Ovary (tissue), 9 donors: ENCODE measurements around the gene HBD. TPM values are rescaled to one million over a fixed set of nuclear protein-coding genes. Genes with fewer than 3 reads are reported as not detected.

Experiments
- DNase-seq, 5 donors: peaks; one replicate each; pipeline ENCODE4 v3.0.0-alpha.2; 2019 to 2020
- H3K27ac ChIP-seq, 2 donors: fragments of 200-600 bp; one replicate each; pipeline versions ENCODE4 v1.5.1 to v1.8.0; 2019 to 2022
- H3K27me3 ChIP-seq: fragments of 200-600 bp; one replicate; pipeline ENCODE4 v1.8.0; 2022
- H3K36me3 ChIP-seq: fragments of 200-600 bp; sonication (generic); one replicate; pipeline ENCODE4 v1.5.1; 2019
- H3K4me1 ChIP-seq: one replicate; pipeline ENCODE4 v1.8.1; 2013; ENCODE audit warnings: mild to moderate bottlenecking, moderate library complexity; ENCODE audit not compliant: insufficient read depth
- H3K4me3 ChIP-seq: fragments of 200-600 bp; sonication (generic); one replicate; pipeline ENCODE4 v1.5.1; 2017
- H3K9me3 ChIP-seq, 2 donors: fragments of 200-600 bp in 1 of 2; sonication (generic) in 1 of 2; one replicate each; pipeline versions ENCODE4 v1.5.1 to v1.8.1; 2013 to 2019; ENCODE audit warnings: mild to moderate bottlenecking in 1 of 2, moderate library complexity in 1 of 2
- EP300 ChIP-seq: sonication (generic); formaldehyde crosslinking; IDR thresholded peaks from one replicate; pipeline ENCODE4 v1.6.1; 2017; ENCODE audit warnings: antibody characterized with exemption
- POLR2A ChIP-seq: fragments of 450-650 bp; IDR thresholded peaks from one replicate; pipeline ENCODE4 v1.6.1; 2017; ENCODE audit warnings: antibody characterized with exemption, mild to moderate bottlenecking, moderate library complexity
- WGBS, 3 donors: extraction: QIAGEN DNeasy Blood & Tissue Kit in 1 of 3; methylation state at CpG; one replicate each; pipeline versions ENCODE4 v1.1.5 to v1.1.7; 2013 to 2017; 5-methylcytosine and 5-hydroxymethylcytosine counted together
- intact Hi-C, 4 donors: fragments of 100-400 bp; cut with DNase I; formaldehyde crosslinking; loops; one replicate each; pipeline versions ENCODE4 v1.11.0 to v1.15.1; 2022 to 2023
- polyA plus RNA-seq, 2 donors: library from polyadenylated mRNA; stranded (reverse); fragments of 200-250 nt in 1 of 2; fragments of 350-450 nt in 1 of 2; fragmentation: Illumina TruSeq in 1 of 2; extraction: RNeasy Lipid Tissue Mini Kit (QIAGEN cat#74804) in 1 of 2; gene quantifications; one replicate each; pipeline ENCODE4 v1.2.3, GENCODE V29; 2013 to 2014
- total RNA-seq, 7 donors: library from RNA; depleted of rRNA in 2 of 7; stranded (reverse); fragments of >200 nt in 2 of 7; fragmentation: NEBNext Ultra II Directional in 3 of 7; extraction: Animal tissue kit (Norgen Biotek cat#: 25700) in 3 of 7; gene quantifications; one replicate each; pipeline versions ENCODE4 v1.1.0 to v1.2.4, GENCODE V29; 2016 to 2023
- TF ChIP-seq, protein P1 (sequence below), 3 donors: fragments of 450-650 bp in 2 of 3; fragments of 200-600 bp in 1 of 3; IDR thresholded peaks; one replicate each; pipeline versions ENCODE4 v1.5.1 to v1.8.0; 2016 to 2022; ENCODE audit warnings: antibody characterized with exemption in 3 of 3, mild to moderate bottlenecking in 1 of 3
- donor health status: DM: no; HTN: no; CAD: no; lungs with moderate emphysema.
- donor health status: DM: no; HTN: no; CAD: no.
- donor health status: Bipolar disorder and iron deficiency.
- donor health status: DM: yes; HTN: yes; CAD: no.
- donor health status: DM: no; HTN: no; CAD: no.
- donor health status: DM: yes; HTN: yes; CAD: no.

Gene HBD
- total and polyA plus RNA-seq, 9 donors: 2.4 to 3.2 TPM; not detected in 7

- 97 to 100% (median 98%) methylated on average over 2 of the region's 2 CpGs for WGBS, 3 donors
- Histone ChIP-seq H3K27ac (no peak overlapping the region), H3K4me1 (no peaks in the 10 kb centered on the region), H3K9me3 (no peaks in the 10 kb centered on the region), H3K4me3 (no peak overlapping the region), H3K27me3 (no peaks in the 10 kb centered on the region), H3K36me3 (no peaks in the 10 kb centered on the region)
- DNase-seq: no peak
- intact Hi-C loops: no loop called here
- TF ChIP-seq, protein P1, sequence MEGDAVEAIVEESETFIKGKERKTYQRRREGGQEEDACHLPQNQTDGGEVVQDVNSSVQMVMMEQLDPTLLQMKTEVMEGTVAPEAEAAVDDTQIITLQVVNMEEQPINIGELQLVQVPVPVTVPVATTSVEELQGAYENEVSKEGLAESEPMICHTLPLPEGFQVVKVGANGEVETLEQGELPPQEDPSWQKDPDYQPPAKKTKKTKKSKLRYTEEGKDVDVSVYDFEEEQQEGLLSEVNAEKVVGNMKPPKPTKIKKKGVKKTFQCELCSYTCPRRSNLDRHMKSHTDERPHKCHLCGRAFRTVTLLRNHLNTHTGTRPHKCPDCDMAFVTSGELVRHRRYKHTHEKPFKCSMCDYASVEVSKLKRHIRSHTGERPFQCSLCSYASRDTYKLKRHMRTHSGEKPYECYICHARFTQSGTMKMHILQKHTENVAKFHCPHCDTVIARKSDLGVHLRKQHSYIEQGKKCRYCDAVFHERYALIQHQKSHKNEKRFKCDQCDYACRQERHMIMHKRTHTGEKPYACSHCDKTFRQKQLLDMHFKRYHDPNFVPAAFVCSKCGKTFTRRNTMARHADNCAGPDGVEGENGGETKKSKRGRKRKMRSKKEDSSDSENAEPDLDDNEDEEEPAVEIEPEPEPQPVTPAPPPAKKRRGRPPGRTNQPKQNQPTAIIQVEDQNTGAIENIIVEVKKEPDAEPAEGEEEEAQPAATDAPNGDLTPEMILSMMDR (IDR thresholded peaks at IDR 0.05): no peak
- no peak for TF ChIP-seq EP300
- TF ChIP-seq POLR2A: no peak
These were observed 1.5 kb downstream of the HBD start for GRCh38 chr11:5232821-5233220.

- WGBS, 3 donors: 56 to 62% (median 61%) methylated on average over 3 of the region's 3 CpGs
- no peaks in the 10 kb centered on the region for H3K9me3 ChIP-seq
- intact Hi-C loops: no loop called here
- no peak overlapping the region for H3K4me3 ChIP-seq
- TF ChIP-seq, protein P1 (IDR thresholded peaks at IDR 0.05): no peak
- TF ChIP-seq EP300 (no peak), POLR2A (no peak)
- H3K27ac ChIP-seq: no peak overlapping the region
- H3K36me3 ChIP-seq: no peaks in the 10 kb centered on the region
- H3K27me3 ChIP-seq: no peaks in the 10 kb centered on the region
- no peaks in the 10 kb centered on the region for H3K4me1 ChIP-seq
- DNase-seq: no peak
These were observed 2.1 kb downstream of the HBD start for GRCh38 chr11:5232176-5232575.

DNA sequence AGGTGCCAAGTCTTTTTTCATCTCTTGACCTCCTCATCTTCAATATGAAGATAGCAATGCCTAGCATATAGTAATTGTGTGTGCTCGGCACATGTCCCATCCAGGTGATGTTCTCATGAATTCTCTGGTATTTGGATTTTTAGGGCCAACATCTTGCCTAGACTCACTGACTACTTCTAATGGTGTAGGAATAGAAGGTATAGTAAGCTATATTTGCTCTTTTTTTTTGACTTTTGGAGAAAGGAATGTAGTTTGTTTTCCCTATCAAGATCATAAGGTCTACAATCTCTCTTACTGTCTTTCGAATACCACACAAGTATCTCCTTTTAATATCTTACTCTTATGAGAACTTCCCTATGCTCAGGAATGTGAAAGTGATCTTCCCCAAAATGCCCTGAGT is 3.2 kb downstream of the HBD start:
- no peak overlapping the region for H3K27ac ChIP-seq
- no peaks in the 10 kb centered on the region for H3K36me3 ChIP-seq
- 80 to 92% (median 86%) methylated on average over 2 of the region's 2 CpGs for WGBS, 3 donors
- H3K4me3 ChIP-seq: no peak overlapping the region
- no peak for DNase-seq
- H3K27me3 ChIP-seq: no peaks in the 10 kb centered on the region
- H3K4me1 ChIP-seq: no peaks in the 10 kb centered on the region
- intact Hi-C loops: no loop called here
- no peak for TF ChIP-seq EP300
- TF ChIP-seq POLR2A: no peak
- TF ChIP-seq, protein P1 (IDR thresholded peaks at IDR 0.05): no peak
- no peaks in the 10 kb centered on the region for H3K9me3 ChIP-seq

GRCh38 chr11:5230266-5230665 is 4.0 kb downstream of the HBD start:
- intact Hi-C loops: no loop called here
- no peaks in the 10 kb centered on the region for H3K36me3 ChIP-seq
- TF ChIP-seq EP300 (no peak), POLR2A (no peak)
- TF ChIP-seq, protein P1 (IDR thresholded peaks at IDR 0.05): no peak
- no peaks in the 10 kb centered on the region for H3K4me1 ChIP-seq
- no peaks in the 10 kb centered on the region for H3K9me3 ChIP-seq
- no peak for DNase-seq
- H3K27ac ChIP-seq: no peak overlapping the region
- H3K27me3 ChIP-seq: no peaks in the 10 kb centered on the region
- H3K4me3 ChIP-seq: no peak overlapping the region
- 80 to 86% (median 83%) methylated on average over 1 of the region's 1 CpG for WGBS, 3 donors

DNA sequence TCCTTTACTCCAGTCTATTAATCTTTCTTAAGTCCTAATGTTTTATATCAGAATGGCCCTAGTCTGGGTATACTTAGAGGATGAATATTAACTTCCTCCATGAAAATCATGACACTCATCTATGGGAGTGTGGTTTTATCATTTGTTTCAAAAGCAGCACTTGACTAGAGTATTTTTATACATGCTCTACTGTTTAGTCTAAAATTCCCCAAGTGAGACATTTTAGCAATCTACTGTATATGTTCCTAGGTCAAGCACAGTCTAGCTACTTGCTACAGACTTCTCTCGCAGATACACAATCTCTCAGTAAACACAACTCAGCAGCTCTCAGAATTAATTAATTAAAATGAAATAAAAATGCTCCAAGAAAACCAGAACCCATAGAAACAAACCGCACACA is 4.5 kb downstream of the HBD start:
- intact Hi-C loops: no loop called here
- Histone ChIP-seq H3K4me1 (no peaks in the 10 kb centered on the region), H3K27me3 (no peaks in the 10 kb centered on the region), H3K27ac (no peak overlapping the region), H3K36me3 (no peaks in the 10 kb centered on the region), H3K4me3 (no peak overlapping the region), H3K9me3 (no peaks in the 10 kb centered on the region)
- WGBS, 3 donors: 73 to 76% (median 76%) methylated on average over 2 of the region's 2 CpGs
- TF ChIP-seq EP300: no peak
- TF ChIP-seq, protein P1 (IDR thresholded peaks at IDR 0.05): no peak
- TF ChIP-seq POLR2A: no peak
- DNase-seq: no peak
